ENCODE measurements around the gene CAMK2N1.
"Not testable (repeated sequence)": the region's sequence is repeated elsewhere in the genome, so short reads cannot be mapped to it uniquely, and the experiment has no call there.

The CAMK2N1 gene

GRCh38 chr1:20485527-20486456 is at the start of gene CAMK2N1:
Gene CAMK2N1, minus strand, starts transcription at chr1:20486210. Its CDS starts 831 bp downstream, at chr1:20485379.
- FAIRE-seq = no peak

- FAIRE-seq = no peak
Measured at GRCh38 chr1:20534659-20535417, 48.8 kb upstream of the CAMK2N1 start.

- no peak for FAIRE-seq
Measured at GRCh38 chr1:20533635-20534034, 47.6 kb upstream of the CAMK2N1 start.

GRCh38 chr1:20530901-20531300 is 44.9 kb upstream of the CAMK2N1 start:
- no peak for FAIRE-seq

GRCh38 chr1:20530306-20530705 is 44.3 kb upstream of the CAMK2N1 start:
- no peak for FAIRE-seq

GRCh38 chr1:20528221-20528620 is 42.2 kb upstream of the CAMK2N1 start:
- no peak for FAIRE-seq

- FAIRE-seq = no peak
Measured at GRCh38 chr1:20526267-20526666, 40.3 kb upstream of the CAMK2N1 start.

GRCh38 chr1:20521960-20522861 is 36.2 kb upstream of the CAMK2N1 start:
- peak; percentile 94 for FAIRE-seq

- not testable (repeated sequence) for FAIRE-seq
Measured at GRCh38 chr1:20519609-20520262, 33.7 kb upstream of the CAMK2N1 start.

- no peak for FAIRE-seq
Measured at GRCh38 chr1:20511518-20512428, 25.8 kb upstream of the CAMK2N1 start.

GRCh38 chr1:20508411-20508771 is 22.4 kb upstream of the CAMK2N1 start:
- FAIRE-seq = no peak

GRCh38 chr1:20507564-20508410 is 21.8 kb upstream of the CAMK2N1 start, which contains the start of gene MUL1:
Gene MUL1, minus strand, starts transcription at chr1:20508151. Its CDS starts 127 bp downstream, at chr1:20508024.
- no peak for FAIRE-seq

GRCh38 chr1:20507248-20507563 is 21.2 kb upstream of the CAMK2N1 start:
- FAIRE-seq = no peak

- FAIRE-seq = no peak
Measured at GRCh38 chr1:20505488-20505887, 19.5 kb upstream of the CAMK2N1 start.

GRCh38 chr1:20500716-20501115 is 14.7 kb upstream of the CAMK2N1 start:
- no peak for FAIRE-seq

GRCh38 chr1:20499718-20500117 is 13.7 kb upstream of the CAMK2N1 start:
- FAIRE-seq = no peak

- no peak for FAIRE-seq
Measured at GRCh38 chr1:20499105-20499504, 13.1 kb upstream of the CAMK2N1 start.

GRCh38 chr1:20498116-20498515 is 12.1 kb upstream of the CAMK2N1 start:
- no peak for FAIRE-seq

GRCh38 chr1:20497506-20497905 is 11.5 kb upstream of the CAMK2N1 start:
- FAIRE-seq = no peak

GRCh38 chr1:20496725-20497383 is 10.8 kb upstream of the CAMK2N1 start:
- FAIRE-seq = not testable (repeated sequence)

Data from A204.1 (cell line).